RWPE2 (cell line): ENCODE data around the gene PHEX.

Experiments used
- ATAC-seq: fragments of 200-7000 bp; cut with Tn5 transposase; 3 replicates; pipeline ENCODE4 v1.9.1; 2021; ENCODE audit warnings: low read depth
- DNase-seq: peaks from one replicate; pipeline ENCODE4 v3.0.0-alpha.2; 2020; ENCODE audit warnings: low spot score
- H3K27ac ChIP-seq: fragments of 450-650 bp; 2 replicates; pipeline ENCODE4 v1.5.1; 2017; ENCODE audit warnings: mild to moderate bottlenecking; ENCODE audit not compliant: poor library complexity, severe bottlenecking
- H3K27me3 ChIP-seq: fragments of 250-450 bp; sonication (Bioruptor Pico); 2 replicates; pipeline ENCODE4 v1.5.1; 2021; ENCODE audit warnings: mild to moderate bottlenecking, moderate library complexity; ENCODE audit not compliant: insufficient read depth, poor library complexity, severe bottlenecking
- H3K36me3 ChIP-seq: fragments of 250-450 bp; sonication (Bioruptor Pico); 2 replicates; pipeline ENCODE4 v1.5.1; 2020; ENCODE audit warnings: low read depth, mild to moderate bottlenecking, moderate library complexity
- H3K4me1 ChIP-seq: fragments of 250-450 bp; sonication (Bioruptor Pico); 2 replicates; pipeline ENCODE4 v1.5.1; 2021; ENCODE audit warnings: mild to moderate bottlenecking, moderate library complexity; ENCODE audit not compliant: insufficient read depth, poor library complexity, severe bottlenecking
- H3K4me3 ChIP-seq: fragments of 250-450 bp; sonication (Bioruptor Pico); 2 replicates; pipeline ENCODE4 v1.5.1; 2021; ENCODE audit warnings: mild to moderate bottlenecking, moderate library complexity; ENCODE audit not compliant: severe bottlenecking
- H3K9me3 ChIP-seq: fragments of 250-450 bp; sonication (Bioruptor Pico); 2 replicates; pipeline ENCODE4 v1.5.1; 2021; ENCODE audit warnings: mild to moderate bottlenecking, moderate library complexity; ENCODE audit not compliant: severe bottlenecking
- CTCF ChIP-seq: fragments of 450-650 bp; IDR thresholded peaks from one replicate; pipeline ENCODE4 v1.5.1; 2017; ENCODE audit warnings: mild to moderate bottlenecking, moderate library complexity; ENCODE audit not compliant: poor library complexity, severe bottlenecking

PHEX gene

GRCh38 chrX:22059775-22060174 is 27.6 kb downstream of the PHEX start:
- TF ChIP-seq CTCF: no peak
- H3K27ac ChIP-seq: peak overlapping the region; percentile 72
- no peak for DNase-seq
- peaks cover 11% of the 10 kb centered on the region for H3K4me1 ChIP-seq
- no peaks in the 10 kb centered on the region for H3K9me3 ChIP-seq
- H3K36me3 ChIP-seq: no peaks in the 10 kb centered on the region
- H3K4me3 ChIP-seq: no peak overlapping the region
- no peaks in the 10 kb centered on the region for H3K27me3 ChIP-seq
- ATAC-seq: no peak

GRCh38 chrX:22060415-22061280 is 28.5 kb downstream of the PHEX start:
- DNase-seq: no peak
- H3K27ac ChIP-seq: peak overlapping the region; percentile 72

DNA sequence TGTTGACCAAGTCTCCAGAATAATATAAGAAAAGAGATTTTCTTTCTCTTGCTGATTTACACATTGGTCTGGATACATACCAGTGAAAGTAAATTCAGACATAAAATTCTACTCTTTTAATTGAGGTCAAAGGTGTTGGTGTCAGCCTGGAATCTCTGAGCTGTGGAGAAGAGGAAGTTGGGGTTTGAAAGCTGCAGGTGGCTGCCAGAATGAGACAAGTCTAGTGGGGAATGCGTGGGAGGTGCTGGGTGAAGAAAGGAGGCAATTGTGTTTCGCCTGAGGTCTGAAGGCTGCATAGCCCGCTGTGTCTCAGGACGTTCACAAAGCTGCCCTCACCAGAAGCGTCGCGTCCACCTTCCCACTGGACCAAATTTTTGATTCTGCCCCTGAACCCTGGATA is 31.2 kb downstream of the PHEX start:
- DNase-seq (no peak), ATAC-seq (no peak)
- peaks cover 11% of the 10 kb centered on the region for H3K4me1 ChIP-seq
- H3K4me3 ChIP-seq: no peak overlapping the region
- H3K27me3 ChIP-seq: no peaks in the 10 kb centered on the region
- no peak for TF ChIP-seq CTCF
- no peak overlapping the region for H3K27ac ChIP-seq
- no peaks in the 10 kb centered on the region for H3K36me3 ChIP-seq
- H3K9me3 ChIP-seq: no peaks in the 10 kb centered on the region

More at GRCh38 chrX:22060415-22061280, 28.5 kb downstream of the PHEX start:
- Histone ChIP-seq H3K9me3 (no peaks in the 10 kb centered on the region), H3K36me3 (no peaks in the 10 kb centered on the region), H3K4me3 (no peak overlapping the region), H3K4me1 (peaks cover 11% of the 10 kb centered on the region), H3K27me3 (no peaks in the 10 kb centered on the region)
- TF ChIP-seq CTCF: no peak
- ATAC-seq: peak; percentile 92

DNA sequence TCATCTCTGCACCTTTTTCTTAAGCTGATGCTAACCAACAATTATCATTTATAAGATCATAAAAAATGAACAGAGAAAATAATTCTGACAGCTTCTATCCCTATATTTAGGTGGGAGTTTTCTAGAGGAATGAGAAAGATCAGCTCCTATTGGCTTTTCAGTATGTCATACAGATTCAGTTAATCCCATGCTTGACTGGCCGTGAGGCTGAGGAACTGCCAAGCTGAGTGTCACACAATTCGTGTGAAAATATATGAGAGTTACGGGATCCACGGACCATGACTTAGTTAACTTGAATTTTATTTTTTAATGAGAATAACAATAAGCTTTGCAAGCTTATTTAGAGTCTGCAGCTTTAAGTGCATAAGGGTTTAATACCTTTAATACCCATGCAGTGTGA is 37.5 kb downstream of the PHEX start:
- DNase-seq: no peak
- H3K9me3 ChIP-seq: no peaks in the 10 kb centered on the region
- no peak for ATAC-seq
- TF ChIP-seq CTCF: no peak
- H3K27ac ChIP-seq: no peak overlapping the region
- H3K36me3 ChIP-seq: no peaks in the 10 kb centered on the region
- H3K4me3 ChIP-seq: no peak overlapping the region
- H3K4me1 ChIP-seq: no peaks in the 10 kb centered on the region
- no peaks in the 10 kb centered on the region for H3K27me3 ChIP-seq

- H3K27me3 ChIP-seq: no peaks in the 10 kb centered on the region
- no peak overlapping the region for H3K4me3 ChIP-seq
- no peak for TF ChIP-seq CTCF
- peak overlapping the region; percentile 44 for H3K27ac ChIP-seq
- no peaks in the 10 kb centered on the region for H3K4me1 ChIP-seq
- DNase-seq (no peak), ATAC-seq (peak; percentile 83)
- H3K9me3 ChIP-seq: no peaks in the 10 kb centered on the region
- H3K36me3 ChIP-seq: no peaks in the 10 kb centered on the region
These were observed 41.8 kb downstream of the PHEX start for GRCh38 chrX:22073928-22074327.
